Endothelial cell of umbilical vein (primary cell): ENCODE measurements around the gene CRELD2. TPM values are rescaled to one million over a fixed set of nuclear protein-coding genes. Genes with fewer than 3 reads are reported as not detected.

Experiments
- BruUV-seq: library from RNA; stranded (reverse); fragments of 400-500 nt; replicated peaks from 2 replicates; lab custom pipeline; 2021; lab: Mats Ljungman, UMichigan
- CTCF ChIA-PET: fragments of 300-600, 350-600 bp; sonication (Branson Sonifier 250); formaldehyde crosslinking; loops from one replicate; lab custom pipeline; 2021; ENCODE audit warnings: antibody characterized with exemption, inconsistent platforms; lab: Charles Lee
- POLR2A ChIA-PET: fragments of 300-600, 350-600 bp; sonication (Branson Sonifier 250); formaldehyde crosslinking; loops from one replicate; lab custom pipeline; 2021; ENCODE audit warnings: antibody characterized with exemption, inconsistent platforms; lab: Charles Lee
- DNase-seq: peaks from one replicate; pipeline ENCODE4 v3.0.0-alpha.2; 2011; ENCODE audit warnings: low read depth, low spot score
- FAIRE-seq: peaks from 2 replicates; lab custom pipeline; 2011; peaks lifted over from hg19 to GRCh38; lab: Jason Lieb, UNC
- H2AFZ ChIP-seq: 2 replicates; pipeline ENCODE4 v1.6.0; 2012; ENCODE audit warnings: low read depth, low read length, control low read depth, inconsistent platforms
- H3K27ac ChIP-seq: 2 replicates; pipeline ENCODE4 v1.5.1; 2011; ENCODE audit warnings: low read depth, mild to moderate bottlenecking, control low read depth, low read length, moderate library complexity; ENCODE audit not compliant: insufficient read depth
- H3K27me3 ChIP-seq, 2 experiments: 2 replicates each; pipeline versions ENCODE4 v1.6.0 to v1.6.1; 2011; ENCODE audit warnings: low read length in 2 of 2, mixed read lengths in 1 of 2; ENCODE audit not compliant: control insufficient read depth in 2 of 2, insufficient read depth in 2 of 2
- H3K36me3 ChIP-seq, 2 experiments: 2 replicates in 1 of 2; 3 replicates in 1 of 2; pipeline ENCODE4 v1.5.1; 2011; ENCODE audit warnings: low read length in 2 of 2, mild to moderate bottlenecking in 1 of 2, moderate library complexity in 1 of 2; ENCODE audit not compliant: control insufficient read depth in 2 of 2, insufficient read depth in 2 of 2; ENCODE audit errors: extremely low read depth in 1 of 2
- H3K4me1 ChIP-seq: 3 replicates; pipeline ENCODE4 v1.5.1; 2011; ENCODE audit warnings: mild to moderate bottlenecking, low read length; ENCODE audit not compliant: control insufficient read depth, insufficient read depth; ENCODE audit errors: extremely low read depth
- H3K4me2 ChIP-seq: 2 replicates; pipeline ENCODE4 v1.6.1; 2011; ENCODE audit warnings: low read length, control low read depth, mixed read lengths; ENCODE audit not compliant: insufficient read depth
- H3K4me3 ChIP-seq, 3 experiments: fragments of 200-600 bp in 1 of 3; sonication (generic), shearing (Covaris generic) in 1 of 3; replicated peaks in 1 of 3; 2 replicates each; pipeline ENCODE4 v1.5.1; 2011 to 2016; ENCODE audit warnings: control low read depth in 3 of 3, low read length in 3 of 3, mild to moderate bottlenecking in 2 of 3, inconsistent platforms in 1 of 3, low read depth in 1 of 3, moderate library complexity in 1 of 3; ENCODE audit not compliant: insufficient read depth in 1 of 3
- H3K79me2 ChIP-seq: 2 replicates; pipeline ENCODE4 v1.6.0; 2012; ENCODE audit warnings: low read length, inconsistent platforms; ENCODE audit not compliant: control insufficient read depth, insufficient read depth
- H3K9ac ChIP-seq: replicated peaks from 2 replicates; pipeline ENCODE3; 2011; ENCODE audit warnings: low read length, control low read depth; ENCODE audit not compliant: insufficient read depth; ENCODE audit errors: extremely low read depth
- H3K9me1 ChIP-seq: replicated peaks from 3 replicates; pipeline ENCODE4 v1.6.0; 2011; ENCODE audit warnings: mild to moderate bottlenecking, low read length; ENCODE audit not compliant: control insufficient read depth, insufficient read depth; ENCODE audit errors: extremely low read depth
- H3K9me3 ChIP-seq: replicated peaks from 2 replicates; pipeline ENCODE4 v1.5.1; 2012; ENCODE audit warnings: low read length, inconsistent platforms; ENCODE audit not compliant: control insufficient read depth, insufficient read depth
- H4K20me1 ChIP-seq: replicated peaks from 2 replicates; pipeline ENCODE3; 2011; ENCODE audit warnings: mild to moderate bottlenecking, low read length; ENCODE audit not compliant: control insufficient read depth, insufficient read depth; ENCODE audit errors: extremely low read depth
- EZH2 ChIP-seq: IDR thresholded peaks from 2 replicates; pipeline ENCODE4 v1.6.1; 2012; ENCODE audit warnings: borderline replicate concordance, low read depth, mild to moderate bottlenecking, moderate library complexity, low read length, inconsistent platforms; ENCODE audit not compliant: severe bottlenecking
- FOS ChIP-seq: IDR thresholded peaks from 2 replicates; pipeline ENCODE4 v1.6.1; 2011; ENCODE audit warnings: mild to moderate bottlenecking, low read length, moderate library complexity, borderline replicate concordance; ENCODE audit not compliant: insufficient read depth
- GATA2 ChIP-seq: IDR thresholded peaks from 2 replicates; pipeline ENCODE4 v1.7.0; 2011; ENCODE audit warnings: low read depth, mild to moderate bottlenecking, moderate library complexity, mixed read lengths, low read length; ENCODE audit not compliant: insufficient read length, insufficient read depth
- JUN ChIP-seq: IDR thresholded peaks from 2 replicates; pipeline ENCODE4 v1.6.1; 2011; ENCODE audit warnings: borderline replicate concordance, low read depth; ENCODE audit not compliant: insufficient read length, insufficient read depth
- MYC ChIP-seq: IDR thresholded peaks from one replicate; pipeline ENCODE4 v1.6.1; 2011; ENCODE audit warnings: mild to moderate bottlenecking, low read depth, low read length
- POLR2A ChIP-seq: IDR thresholded peaks from 2 replicates; pipeline ENCODE4 v1.6.1; 2012; ENCODE audit warnings: low read depth, mild to moderate bottlenecking, control low read depth, low read length
- POLR2AphosphoS5 ChIP-seq: IDR thresholded peaks from 2 replicates; pipeline ENCODE4 v1.6.1; 2012; ENCODE audit warnings: low read depth, mild to moderate bottlenecking, control low read depth, low read length, moderate library complexity; ENCODE audit not compliant: insufficient read depth
- dilution Hi-C: fragments of 300-500 bp; cut with MboI; formaldehyde crosslinking; loops from one replicate; pipeline ENCODE4 v1.15.0; 2019; ENCODE audit warnings: low sequenced_read_pairs; ENCODE audit not compliant: extremely low pct_ligation_motif_present
- intact Hi-C: fragments of 100-400 bp; cut with micrococcal nuclease; formaldehyde crosslinking; loops from one replicate; pipeline ENCODE4 v1.10.0; 2022
- polyA plus RNA-seq, 4 experiments: library from polyadenylated mRNA; depleted of rRNA in 3 of 4; stranded (reverse) in 3 of 4; unstranded in 1 of 4; fragments of >200 nt; gene quantifications; 2 replicates each; pipeline versions ENCODE4 v1.2.1 to v1.2.3, GENCODE V29; 2011 to 2012; ENCODE audit warnings: missing spikeins in 1 of 4
- total RNA-seq: library from RNA; stranded (reverse); gene quantifications from 2 replicates; pipeline ENCODE4 v1.2.3, GENCODE V29; 2021
- TF ChIP-seq, protein P1 (sequence below), 2 donors: IDR thresholded peaks; 1 replicate in 1 of 2; 2 replicates in 1 of 2; pipeline ENCODE4 v1.5.1; 2011; ENCODE audit warnings: low read length in 2 of 2, mild to moderate bottlenecking in 2 of 2, moderate library complexity in 2 of 2, control low read depth in 1 of 2, inconsistent platforms in 1 of 2, low read depth in 1 of 2; ENCODE audit not compliant: insufficient read depth in 1 of 2; ENCODE audit errors: extremely low read depth in 1 of 2
- TF ChIP-seq, protein P2 (sequence below): IDR thresholded peaks from 2 replicates; pipeline ENCODE4 v1.6.1; 2011; ENCODE audit not compliant: insufficient read depth, insufficient read length

Gene CRELD2
- total and polyA plus RNA-seq, 2 donors (not counting 3 experiments of a cell fraction or from before 2014, with no cell fraction given), result 71.0 to 86.3 TPM

DNA sequence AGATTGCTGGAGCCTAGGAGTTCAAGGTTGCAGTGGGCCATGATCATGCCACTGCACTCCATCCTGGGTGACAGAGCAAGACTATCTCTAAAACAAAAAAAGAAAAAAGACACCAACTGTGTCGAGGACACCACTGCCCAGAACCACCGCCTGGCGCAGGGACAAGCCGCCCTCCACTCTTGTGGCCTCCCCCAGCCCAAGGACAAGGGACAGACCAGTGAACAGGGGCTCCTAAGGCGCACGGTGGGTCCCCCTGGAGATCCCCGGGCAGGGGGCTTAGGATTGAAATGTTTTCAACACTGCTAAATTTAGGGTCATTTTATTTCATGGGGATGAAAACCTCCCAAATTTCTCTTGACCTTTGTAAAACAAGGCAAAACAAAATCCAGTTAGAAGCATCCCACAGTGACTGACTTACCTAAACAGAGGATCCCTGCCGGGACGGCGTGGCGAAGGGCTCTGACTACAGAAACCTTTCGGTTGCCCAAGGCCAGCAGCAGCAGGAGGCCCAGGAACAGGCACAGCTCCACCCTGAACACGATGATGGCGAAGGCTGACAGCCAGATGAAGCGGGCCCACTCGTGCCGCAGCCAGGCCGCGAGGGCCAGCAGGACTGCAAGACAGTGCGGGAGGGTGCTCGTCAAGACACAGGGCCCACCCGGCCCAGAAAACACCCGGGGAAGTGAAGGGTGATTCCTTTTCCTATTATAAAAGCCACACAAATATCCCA is 8.8 kb upstream of the CRELD2 start:
- BruUV-seq, result no TSS peak
- intact Hi-C loops, result no loop called here
- POLR2A ChIA-PET, result no interaction called here

DNA sequence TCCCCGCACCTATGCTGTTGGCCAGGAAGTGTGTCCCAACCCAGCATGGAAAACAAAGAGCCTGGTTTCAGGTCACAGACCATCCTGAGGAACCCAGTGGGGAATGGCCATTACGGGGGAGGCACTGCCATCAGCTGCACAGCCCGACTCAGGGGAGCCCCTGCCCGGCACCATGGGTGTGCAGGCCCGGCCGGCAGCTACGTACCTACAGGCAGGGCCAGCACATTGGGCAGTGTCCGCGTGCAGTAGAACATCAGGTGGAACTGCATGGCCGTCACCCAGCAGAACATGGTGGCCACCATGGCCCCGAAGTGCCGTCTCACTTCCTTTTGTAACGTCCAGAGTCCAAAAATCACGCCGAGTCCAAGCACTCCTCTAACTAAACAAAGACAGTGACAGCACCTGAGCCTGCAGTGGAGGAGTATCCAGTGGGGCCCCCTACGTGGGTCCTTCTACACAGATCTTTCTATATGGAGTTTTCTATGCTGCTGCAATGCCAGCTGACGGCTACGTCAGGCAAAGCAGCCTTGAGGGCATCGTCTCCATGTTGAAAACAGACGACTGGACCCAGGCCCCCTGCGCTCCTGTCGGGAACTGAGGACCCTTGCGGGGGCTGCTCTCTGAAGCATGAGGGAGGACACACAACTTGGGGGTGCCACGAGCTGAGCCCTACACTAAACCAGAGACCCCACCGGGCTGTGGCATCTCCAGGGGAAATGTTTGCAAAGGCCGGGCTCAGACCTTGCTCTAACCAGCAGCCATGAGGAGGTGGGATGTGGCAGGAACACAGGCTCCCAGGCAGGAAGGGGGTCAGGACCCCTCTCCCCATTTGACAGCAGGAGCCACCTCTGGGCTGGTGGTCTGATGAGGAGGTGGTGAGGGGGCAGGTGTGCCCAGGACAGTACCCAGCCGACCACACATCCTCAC is 7.9 kb upstream of the CRELD2 start:
- no peaks in the 10 kb centered on the region for H3K79me2 ChIP-seq
- no peaks in the 10 kb centered on the region for H4K20me1 ChIP-seq
- BruUV-seq, result no TSS peak
- no peak overlapping the region for H2AFZ ChIP-seq
- H3K9me3 ChIP-seq, result no peaks in the 10 kb centered on the region
- FAIRE-seq (no peak), DNase-seq (no peak)
- ChIA-PET CTCF (no interaction called here), POLR2A (no interaction called here)
- H3K4me1 ChIP-seq, result no peaks in the 10 kb centered on the region
- H3K9me1 ChIP-seq, result no peaks in the 10 kb centered on the region
- intact Hi-C loops (no loop called here), dilution Hi-C loops (no loop called here)
- no peak overlapping the region for H3K4me2 ChIP-seq
- H3K27ac ChIP-seq, result no peak overlapping the region
- peaks cover 0 to 14% of the 10 kb centered on the region in 2 experiments for H3K36me3 ChIP-seq
- H3K4me3 ChIP-seq, result no peak overlapping the region
- TF ChIP-seq JUN, result no peak
- no peak for TF ChIP-seq FOS
- TF ChIP-seq POLR2A, result no peak
- no peak for TF ChIP-seq POLR2AphosphoS5
- no peak for TF ChIP-seq GATA2
- no peak for TF ChIP-seq MYC
- TF ChIP-seq, protein P1, sequence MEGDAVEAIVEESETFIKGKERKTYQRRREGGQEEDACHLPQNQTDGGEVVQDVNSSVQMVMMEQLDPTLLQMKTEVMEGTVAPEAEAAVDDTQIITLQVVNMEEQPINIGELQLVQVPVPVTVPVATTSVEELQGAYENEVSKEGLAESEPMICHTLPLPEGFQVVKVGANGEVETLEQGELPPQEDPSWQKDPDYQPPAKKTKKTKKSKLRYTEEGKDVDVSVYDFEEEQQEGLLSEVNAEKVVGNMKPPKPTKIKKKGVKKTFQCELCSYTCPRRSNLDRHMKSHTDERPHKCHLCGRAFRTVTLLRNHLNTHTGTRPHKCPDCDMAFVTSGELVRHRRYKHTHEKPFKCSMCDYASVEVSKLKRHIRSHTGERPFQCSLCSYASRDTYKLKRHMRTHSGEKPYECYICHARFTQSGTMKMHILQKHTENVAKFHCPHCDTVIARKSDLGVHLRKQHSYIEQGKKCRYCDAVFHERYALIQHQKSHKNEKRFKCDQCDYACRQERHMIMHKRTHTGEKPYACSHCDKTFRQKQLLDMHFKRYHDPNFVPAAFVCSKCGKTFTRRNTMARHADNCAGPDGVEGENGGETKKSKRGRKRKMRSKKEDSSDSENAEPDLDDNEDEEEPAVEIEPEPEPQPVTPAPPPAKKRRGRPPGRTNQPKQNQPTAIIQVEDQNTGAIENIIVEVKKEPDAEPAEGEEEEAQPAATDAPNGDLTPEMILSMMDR (IDR thresholded peaks at IDR 0.05; ENCODE audit: extremely low read depth in 1 of 2, insufficient read depth in 1 of 2, low read depth in 1 of 2, low read length in 2 of 2), result no peak
- TF ChIP-seq, protein P2, sequence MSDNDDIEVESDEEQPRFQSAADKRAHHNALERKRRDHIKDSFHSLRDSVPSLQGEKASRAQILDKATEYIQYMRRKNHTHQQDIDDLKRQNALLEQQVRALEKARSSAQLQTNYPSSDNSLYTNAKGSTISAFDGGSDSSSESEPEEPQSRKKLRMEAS, result no peak
- no peak for TF ChIP-seq EZH2
- no peaks in the 10 kb centered on the region for H3K27me3 ChIP-seq
- H3K9ac ChIP-seq, result no peak overlapping the region

More for the DNA sequence above, 8.8 kb upstream of the CRELD2 start:
- no peak for DNase-seq
- Histone ChIP-seq H3K4me2 (no peak overlapping the region), H3K79me2 (no peaks in the 10 kb centered on the region), H3K9me1 (no peaks in the 10 kb centered on the region), H3K27me3 (no peaks in the 10 kb centered on the region), H2AFZ (no peak overlapping the region), H3K4me1 (no peaks in the 10 kb centered on the region), H3K9ac (no peak overlapping the region), H3K4me3 (no peak overlapping the region), H3K9me3 (no peaks in the 10 kb centered on the region), H3K27ac (no peak overlapping the region), H3K36me3 (peaks cover 0 to 14% of the 10 kb centered on the region in 2 experiments), H4K20me1 (no peaks in the 10 kb centered on the region)
- CTCF ChIA-PET, result no interaction called here
- FAIRE-seq, result no peak
- no peak for TF ChIP-seq EZH2
- TF ChIP-seq, protein P2, result no peak
- dilution Hi-C loops, result no loop called here
